Tibial artery (tissue), 4 donors: ENCODE results near the gene C10orf90.

ENCODE experiments used
- DNase-seq, 2 donors: peaks; one replicate each; pipeline ENCODE4 v3.0.0-alpha.2; 2019
- H3K27ac ChIP-seq, 2 donors: fragments of 200-600 bp; sonication (generic) in 1 of 2; 1 replicate in 1 of 2; 2 replicates in 1 of 2; pipeline ENCODE4 v1.5.1; 2018 to 2019; ENCODE audit warnings: mild to moderate bottlenecking in 1 of 2
- H3K27me3 ChIP-seq, 2 donors: fragments of 200-600 bp; sonication (generic) in 1 of 2; one replicate each; pipeline versions ENCODE4 v1.5.1 to v1.6.0; 2016 to 2019
- H3K36me3 ChIP-seq, 3 donors: fragments of 200-600 bp; sonication (generic) in 2 of 3; one replicate each; pipeline ENCODE4 v1.5.1; 2016 to 2019; ENCODE audit warnings: mild to moderate bottlenecking in 2 of 3
- H3K4me1 ChIP-seq, 4 donors: fragments of 200-600 bp; sonication (generic) in 2 of 4; 1 replicate in 3 of 4; 2 replicates in 1 of 4; pipeline ENCODE4 v1.5.1; 2016 to 2019
- H3K4me3 ChIP-seq, 2 donors: fragments of 200-600 bp; sonication (generic) in 1 of 2; 1 replicate in 1 of 2; 2 replicates in 1 of 2; pipeline ENCODE4 v1.5.1; 2018 to 2019; ENCODE audit warnings: mild to moderate bottlenecking in 2 of 2
- H3K9me3 ChIP-seq, 3 donors: fragments of 200-600 bp; sonication (generic) in 1 of 3; one replicate each; pipeline ENCODE4 v1.5.1; 2016 to 2019
- CTCF ChIP-seq, 2 experiments: fragments of 200-600 bp in 1 of 2; fragments of 450-650 bp in 1 of 2; IDR thresholded peaks; one replicate each; pipeline ENCODE4 v1.5.1; 2017 to 2019; ENCODE audit warnings: antibody characterized with exemption in 2 of 2, mild to moderate bottlenecking in 1 of 2, moderate library complexity in 1 of 2
- intact Hi-C: fragments of 100-400 bp; cut with DNase I; formaldehyde crosslinking; loops from one replicate; pipeline ENCODE4 v1.15.0; 2023; ENCODE audit warnings: low total_unique reads

The C10orf90 gene

GRCh38 chr10:126632705-126633104, 37.8 kb downstream of the C10orf90 start:
- H3K4me3 ChIP-seq = no peak overlapping the region
- no peak for DNase-seq
- no peak overlapping the region for H3K27ac ChIP-seq
- H3K27me3 ChIP-seq = peaks cover 0 to 4% of the 10 kb centered on the region in 2 donors
- TF ChIP-seq CTCF (IDR thresholded peaks at IDR 0.05) = no peak
- intact Hi-C loops = no loop called here
- H3K9me3 ChIP-seq = no peaks in the 10 kb centered on the region
- no peaks in the 10 kb centered on the region for H3K4me1 ChIP-seq
- H3K36me3 ChIP-seq = no peaks in the 10 kb centered on the region

GRCh38 chr10:126629925-126630624, 40.4 kb downstream of the C10orf90 start:
- intact Hi-C loops = loop anchor here (5.0 kb wide), 1 partner anchor 387 kb away; no protein-coding TSS in a partner anchor
- H3K36me3 ChIP-seq = no peaks in the 10 kb centered on the region
- no peak overlapping the region for H3K4me3 ChIP-seq
- peaks cover 0 to 4% of the 10 kb centered on the region in 2 donors for H3K27me3 ChIP-seq
- no peaks in the 10 kb centered on the region for H3K9me3 ChIP-seq
- DNase-seq = no peak
- no peak for TF ChIP-seq CTCF (IDR thresholded peaks at IDR 0.05)
- no peak overlapping the region for H3K27ac ChIP-seq
- H3K4me1 ChIP-seq = no peaks in the 10 kb centered on the region

GRCh38 chr10:126628746-126629145, 41.7 kb downstream of the C10orf90 start:
- no peak for TF ChIP-seq CTCF (IDR thresholded peaks at IDR 0.05)
- Histone ChIP-seq H3K27me3 (peaks cover 0 to 4% of the 10 kb centered on the region in 2 donors), H3K4me3 (no peak overlapping the region), H3K27ac (no peak overlapping the region), H3K4me1 (no peaks in the 10 kb centered on the region), H3K9me3 (no peaks in the 10 kb centered on the region), H3K36me3 (no peaks in the 10 kb centered on the region)
- no peak for DNase-seq
- intact Hi-C loops = loop anchor here (5.0 kb wide), 1 partner anchor 389 kb away; no protein-coding TSS in a partner anchor

GRCh38 chr10:126621846-126622245, 48.6 kb downstream of the C10orf90 start:
- Histone ChIP-seq H3K9me3 (no peaks in the 10 kb centered on the region), H3K4me1 (no peaks in the 10 kb centered on the region), H3K27ac (no peak overlapping the region), H3K27me3 (no peaks in the 10 kb centered on the region), H3K4me3 (no peak overlapping the region), H3K36me3 (no peaks in the 10 kb centered on the region)
- no peak for TF ChIP-seq CTCF (IDR thresholded peaks at IDR 0.05)
- intact Hi-C loops = no loop called here
- DNase-seq = no peak

DNA sequence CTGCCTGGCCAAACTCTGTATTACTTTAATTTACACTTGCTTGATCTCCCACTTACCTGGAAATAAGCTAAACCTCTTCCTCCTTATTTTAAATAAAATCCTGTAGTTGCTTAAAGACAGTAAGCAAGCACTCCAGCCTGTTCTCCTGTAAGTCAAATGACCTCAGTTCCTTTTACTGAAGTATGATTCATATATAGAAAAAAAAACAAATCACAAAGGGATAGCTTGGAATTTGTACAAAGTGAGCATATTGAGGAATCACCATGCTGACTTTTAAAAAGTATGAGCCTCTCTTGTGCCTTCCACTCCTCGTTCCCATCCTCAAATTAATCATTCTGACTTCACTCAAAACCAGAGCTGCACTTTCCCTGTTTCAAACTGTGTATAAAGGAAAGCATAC, 52.0 kb downstream of the C10orf90 start:
- Histone ChIP-seq H3K4me3 (no peak overlapping the region), H3K27me3 (no peaks in the 10 kb centered on the region), H3K4me1 (no peaks in the 10 kb centered on the region), H3K9me3 (no peaks in the 10 kb centered on the region), H3K36me3 (no peaks in the 10 kb centered on the region), H3K27ac (no peak overlapping the region)
- intact Hi-C loops = no loop called here
- no peak for TF ChIP-seq CTCF (IDR thresholded peaks at IDR 0.05)
- no peak for DNase-seq
